ENCODE results near the gene G6PC3.

Gene G6PC3

GRCh38 chr17:44124118-44124438 lies 53.5 kb downstream of the G6PC3 start:
- H3K4me3 Mint-ChIP-seq, result peak overlapping the region; percentile 89 to 93

More at GRCh38 chr17:44124118-44124438, 53.5 kb downstream of the G6PC3 start:
- no peaks in the 10 kb centered on the region for H3K27me3 Mint-ChIP-seq
- ATAC-seq (replicated peaks) (no peak), DNase-seq (no peak)
- H3K4me1 Mint-ChIP-seq, result peaks cover 21 to 41% of the 10 kb centered on the region in 2 donors
- no peaks in the 10 kb centered on the region for H3K36me3 Mint-ChIP-seq
- H3K9me3 Mint-ChIP-seq, result no peaks in the 10 kb centered on the region
- H3K27ac Mint-ChIP-seq, result peak overlapping the region; percentile 97
